RWPE2 (cell line): ENCODE data around the gene HOXA4.

Experiments
- ATAC-seq: fragments of 200-7000 bp; cut with Tn5 transposase; 3 replicates; pipeline ENCODE4 v1.9.1; 2021; ENCODE audit warnings: low read depth
- DNase-seq: peaks from one replicate; pipeline ENCODE4 v3.0.0-alpha.2; 2020; ENCODE audit warnings: low spot score
- H3K27ac ChIP-seq: fragments of 450-650 bp; 2 replicates; pipeline ENCODE4 v1.5.1; 2017; ENCODE audit warnings: mild to moderate bottlenecking; ENCODE audit not compliant: poor library complexity, severe bottlenecking
- H3K27me3 ChIP-seq: fragments of 250-450 bp; sonication (Bioruptor Pico); 2 replicates; pipeline ENCODE4 v1.5.1; 2021; ENCODE audit warnings: mild to moderate bottlenecking, moderate library complexity; ENCODE audit not compliant: insufficient read depth, poor library complexity, severe bottlenecking
- H3K36me3 ChIP-seq: fragments of 250-450 bp; sonication (Bioruptor Pico); 2 replicates; pipeline ENCODE4 v1.5.1; 2020; ENCODE audit warnings: low read depth, mild to moderate bottlenecking, moderate library complexity
- H3K4me1 ChIP-seq: fragments of 250-450 bp; sonication (Bioruptor Pico); 2 replicates; pipeline ENCODE4 v1.5.1; 2021; ENCODE audit warnings: mild to moderate bottlenecking, moderate library complexity; ENCODE audit not compliant: insufficient read depth, poor library complexity, severe bottlenecking
- H3K4me3 ChIP-seq: fragments of 250-450 bp; sonication (Bioruptor Pico); 2 replicates; pipeline ENCODE4 v1.5.1; 2021; ENCODE audit warnings: mild to moderate bottlenecking, moderate library complexity; ENCODE audit not compliant: severe bottlenecking
- H3K9me3 ChIP-seq: fragments of 250-450 bp; sonication (Bioruptor Pico); 2 replicates; pipeline ENCODE4 v1.5.1; 2021; ENCODE audit warnings: mild to moderate bottlenecking, moderate library complexity; ENCODE audit not compliant: severe bottlenecking
- TF ChIP-seq, protein P1 (sequence below): fragments of 450-650 bp; IDR thresholded peaks from one replicate; pipeline ENCODE4 v1.5.1; 2017; ENCODE audit warnings: mild to moderate bottlenecking, moderate library complexity; ENCODE audit not compliant: poor library complexity, severe bottlenecking

Gene HOXA4

DNA sequence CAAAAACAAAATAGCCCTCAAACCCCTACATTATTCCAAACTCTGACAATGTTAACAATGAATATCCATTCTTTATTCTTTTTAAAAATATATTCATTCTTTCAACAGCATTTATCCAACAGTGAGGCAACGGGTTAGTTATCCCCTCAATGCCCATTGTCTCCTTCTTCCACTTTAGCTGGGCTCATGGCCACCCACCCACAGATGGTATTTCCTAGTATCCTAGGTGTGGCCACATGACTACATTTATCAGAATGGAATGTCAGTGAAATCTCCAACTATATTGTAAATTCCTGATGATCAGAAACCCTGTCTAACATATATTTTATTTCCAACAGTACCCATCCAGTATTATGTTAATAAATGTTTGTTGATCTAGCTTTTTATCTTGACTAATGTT, 48.4 kb downstream of the HOXA4 start:
- TF ChIP-seq, protein P1, sequence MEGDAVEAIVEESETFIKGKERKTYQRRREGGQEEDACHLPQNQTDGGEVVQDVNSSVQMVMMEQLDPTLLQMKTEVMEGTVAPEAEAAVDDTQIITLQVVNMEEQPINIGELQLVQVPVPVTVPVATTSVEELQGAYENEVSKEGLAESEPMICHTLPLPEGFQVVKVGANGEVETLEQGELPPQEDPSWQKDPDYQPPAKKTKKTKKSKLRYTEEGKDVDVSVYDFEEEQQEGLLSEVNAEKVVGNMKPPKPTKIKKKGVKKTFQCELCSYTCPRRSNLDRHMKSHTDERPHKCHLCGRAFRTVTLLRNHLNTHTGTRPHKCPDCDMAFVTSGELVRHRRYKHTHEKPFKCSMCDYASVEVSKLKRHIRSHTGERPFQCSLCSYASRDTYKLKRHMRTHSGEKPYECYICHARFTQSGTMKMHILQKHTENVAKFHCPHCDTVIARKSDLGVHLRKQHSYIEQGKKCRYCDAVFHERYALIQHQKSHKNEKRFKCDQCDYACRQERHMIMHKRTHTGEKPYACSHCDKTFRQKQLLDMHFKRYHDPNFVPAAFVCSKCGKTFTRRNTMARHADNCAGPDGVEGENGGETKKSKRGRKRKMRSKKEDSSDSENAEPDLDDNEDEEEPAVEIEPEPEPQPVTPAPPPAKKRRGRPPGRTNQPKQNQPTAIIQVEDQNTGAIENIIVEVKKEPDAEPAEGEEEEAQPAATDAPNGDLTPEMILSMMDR = no peak
- DNase-seq = no peak

DNA sequence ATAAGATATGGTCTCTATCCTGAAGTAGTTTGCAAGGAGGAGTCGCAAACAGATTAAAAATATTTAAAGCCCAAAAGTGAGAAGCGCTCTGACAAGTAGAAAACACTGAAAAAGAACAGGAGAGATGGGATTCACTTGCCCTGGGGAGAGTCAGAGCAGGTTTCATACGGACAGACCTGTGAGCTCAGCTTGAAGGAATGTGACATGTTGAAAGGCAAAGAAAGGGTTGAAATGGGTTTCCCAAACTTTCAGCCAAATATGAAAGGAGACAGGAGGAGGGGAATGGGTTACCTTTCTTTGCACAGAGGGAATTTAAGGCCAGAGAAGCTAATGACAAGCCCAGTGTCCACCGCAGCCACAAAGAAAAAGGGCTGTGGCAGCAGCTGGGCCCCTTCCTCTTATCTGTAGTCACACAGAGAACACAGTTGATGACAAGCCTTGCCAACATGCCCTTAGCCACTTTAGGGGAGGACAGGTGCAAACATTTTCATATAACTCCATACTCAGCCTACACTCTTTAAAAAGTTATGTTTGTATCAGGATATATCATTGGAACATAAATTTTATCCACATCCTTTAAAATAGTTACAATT, 49.6 kb downstream of the HOXA4 start:
- no peaks in the 10 kb centered on the region for H3K27me3 ChIP-seq
- peaks cover 38% of the 10 kb centered on the region for H3K4me1 ChIP-seq
- no peaks in the 10 kb centered on the region for H3K9me3 ChIP-seq
- H3K4me3 ChIP-seq = no peak overlapping the region
- H3K36me3 ChIP-seq = no peaks in the 10 kb centered on the region
- DNase-seq (no peak), ATAC-seq (peak; percentile 92)
- H3K27ac ChIP-seq = peak overlapping the region; percentile 80
- TF ChIP-seq, protein P1 = no peak

More for the DNA sequence above, 48.4 kb downstream of the HOXA4 start:
- Histone ChIP-seq H3K9me3 (no peaks in the 10 kb centered on the region), H3K4me3 (no peak overlapping the region), H3K4me1 (peaks cover 38% of the 10 kb centered on the region), H3K27me3 (no peaks in the 10 kb centered on the region), H3K36me3 (no peaks in the 10 kb centered on the region), H3K27ac (peak overlapping the region; percentile 80)
- ATAC-seq = peak; percentile 85

DNA sequence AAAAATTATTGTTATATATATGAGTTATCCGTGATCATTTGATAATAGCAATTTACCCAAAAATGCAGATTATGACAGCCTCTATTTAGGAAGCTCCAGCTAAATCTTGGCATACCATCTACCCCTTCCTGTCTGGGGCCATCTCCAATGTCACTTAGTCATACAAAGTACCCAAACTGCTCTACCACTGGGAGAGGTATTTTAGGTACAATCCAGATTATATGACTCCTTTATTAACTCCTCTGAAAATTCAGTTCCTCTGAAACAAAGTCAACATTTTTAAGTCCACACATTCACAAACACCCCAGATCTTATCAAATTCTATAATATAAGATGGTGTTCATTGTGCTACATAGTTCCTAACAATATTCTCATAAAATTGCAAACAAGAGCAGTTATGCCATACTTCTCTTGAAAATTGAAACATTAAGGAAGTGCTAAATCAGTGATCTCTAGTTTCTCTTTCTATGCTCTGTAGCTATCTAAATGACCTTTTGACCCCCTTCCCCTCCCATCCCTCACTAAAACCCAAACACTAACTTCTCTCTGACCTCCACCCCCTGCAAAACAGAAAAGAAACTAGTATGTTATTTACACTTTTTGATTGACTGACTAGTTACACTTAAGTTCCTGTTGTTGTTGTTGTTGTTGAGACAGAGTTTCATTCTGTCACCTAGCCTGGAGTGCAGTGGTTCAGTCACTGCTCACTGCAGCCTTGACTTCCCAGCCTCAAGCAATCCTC, 51.2 kb downstream of the HOXA4 start:
- DNase-seq (no peak), ATAC-seq (no peak)
- Histone ChIP-seq H3K4me1 (peaks cover 38% of the 10 kb centered on the region), H3K9me3 (no peaks in the 10 kb centered on the region), H3K27me3 (no peaks in the 10 kb centered on the region), H3K4me3 (no peak overlapping the region), H3K36me3 (no peaks in the 10 kb centered on the region), H3K27ac (peak overlapping the region; percentile 80)
- TF ChIP-seq, protein P1 = no peak

DNA sequence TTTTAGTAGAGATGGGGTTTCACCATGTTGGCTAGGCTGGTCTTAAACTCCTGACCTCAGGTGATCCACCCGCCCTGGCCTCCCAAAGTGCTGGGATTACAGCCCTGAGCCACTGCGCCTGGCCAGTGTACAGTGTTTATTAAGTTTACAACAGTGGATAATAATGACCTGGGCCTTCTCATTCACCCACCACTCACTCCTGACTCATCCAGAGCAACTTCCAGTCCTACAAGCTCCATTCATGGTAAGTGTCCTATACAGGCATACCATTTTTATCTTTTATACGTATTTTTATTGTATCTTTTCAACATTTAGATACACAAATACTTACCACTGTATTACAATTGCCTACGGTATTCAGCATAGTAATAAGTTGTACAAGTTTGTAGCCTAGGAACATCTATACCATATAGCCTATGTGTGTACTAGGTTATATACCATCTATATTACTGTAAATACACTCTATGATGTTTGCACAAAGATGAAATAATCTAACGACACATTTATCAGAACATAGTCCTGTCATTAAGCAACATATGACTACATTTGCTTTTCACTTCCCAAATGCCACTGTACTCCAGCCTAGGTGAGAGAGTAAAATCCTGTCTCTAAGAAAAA, 51.8 kb downstream of the HOXA4 start:
- no peak for ATAC-seq
- no peak overlapping the region for H3K4me3 ChIP-seq
- H3K27ac ChIP-seq = peak overlapping the region; percentile 11
- H3K9me3 ChIP-seq = no peaks in the 10 kb centered on the region
- DNase-seq = no peak
- H3K27me3 ChIP-seq = no peaks in the 10 kb centered on the region
- H3K4me1 ChIP-seq = peaks cover 38% of the 10 kb centered on the region
- H3K36me3 ChIP-seq = no peaks in the 10 kb centered on the region
- TF ChIP-seq, protein P1 = no peak
